ENCODE results near the gene CLEC2A. TPM values are rescaled to one million over a fixed set of nuclear protein-coding genes. Genes with fewer than 3 reads are reported as not detected.

CLEC2A gene
- total and polyA plus RNA-seq, 2 donors = 0.11 TPM; not detected in 1

DNA sequence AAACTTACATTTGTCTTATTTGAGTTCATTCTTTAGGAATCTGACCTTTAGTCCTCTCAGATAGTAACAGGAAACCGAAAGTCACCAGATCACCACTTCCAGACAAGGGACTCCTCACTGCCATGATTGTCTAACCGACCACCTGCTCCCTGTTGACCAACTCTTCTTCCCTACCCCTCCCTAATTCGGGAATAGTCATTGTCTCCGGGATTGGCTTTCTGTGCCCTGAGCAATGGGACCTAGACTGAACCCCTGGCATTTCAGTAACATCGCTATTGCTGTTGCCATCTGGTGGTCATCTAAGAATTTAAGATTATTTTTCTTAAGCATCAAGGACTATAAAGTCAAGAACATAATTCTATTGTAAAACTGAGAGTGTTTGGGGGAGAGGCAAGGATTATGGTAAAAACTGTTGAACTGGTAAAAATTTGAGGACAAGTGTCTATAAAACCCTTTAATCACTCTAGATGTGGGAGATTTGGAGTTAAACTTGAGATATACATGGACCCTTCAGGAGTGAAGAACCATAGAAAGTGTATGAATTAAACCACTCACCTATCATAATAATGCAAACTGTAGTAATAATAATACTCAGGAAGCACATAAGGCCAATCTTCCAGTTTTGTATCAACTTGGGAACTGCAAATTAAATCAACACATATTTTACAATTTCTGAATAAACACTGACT is 6.3 kb downstream of the CLEC2A start:
- WGBS = 18% methylated on average over 5 of the region's 5 CpGs
- Histone ChIP-seq H3K27me3 (ENCODE audit: control insufficient read depth in 2 of 2, insufficient read depth in 1 of 2, low read length in 1 of 2) (no peaks in the 10 kb centered on the region), H3K4me3 (ENCODE audit: low read length in 2 of 2) (no peak overlapping the region)

DNA sequence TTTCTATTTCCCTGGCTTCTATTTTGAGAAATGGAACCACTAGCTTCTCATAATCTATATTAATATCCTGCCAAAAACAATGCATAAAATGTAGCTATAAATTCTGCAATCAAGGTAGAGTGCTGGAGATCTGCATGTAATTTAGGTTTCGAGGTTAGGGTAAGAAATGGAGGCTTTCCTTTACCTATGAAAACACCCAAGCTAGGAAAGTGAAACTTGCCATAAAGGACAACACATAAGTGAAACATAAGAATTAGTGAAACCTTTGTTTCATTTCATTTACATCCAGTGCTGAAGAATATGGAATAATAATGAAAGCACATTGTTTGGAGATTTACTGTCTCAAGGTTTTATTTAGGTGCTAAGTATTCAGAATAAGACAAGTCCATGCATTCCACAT is 9.7 kb downstream of the CLEC2A start:
- no peaks in the 10 kb centered on the region for H3K36me3 ChIP-seq (ENCODE audit: control insufficient read depth in 2 of 2, insufficient read depth in 2 of 2, low read length in 1 of 2)
- H3K27ac ChIP-seq (ENCODE audit: low read depth in 1 of 2, low read length in 1 of 2) = no peak overlapping the region
- DNase-seq (ENCODE audit: low read depth in 6 of 9, low spot score in 9 of 9) = no peak
- no peaks in the 10 kb centered on the region for H3K27me3 ChIP-seq (ENCODE audit: control insufficient read depth in 2 of 2, insufficient read depth in 1 of 2, low read length in 1 of 2)
- WGBS = 97% methylated on average over 1 of the region's 1 CpG
- H3K9me3 ChIP-seq (ENCODE audit: control insufficient read depth in 2 of 2, insufficient read depth in 1 of 2, low read length in 1 of 2) = peaks cover 0 to 4% of the 10 kb centered on the region in 2 donors
- no peak overlapping the region for H3K4me3 ChIP-seq (ENCODE audit: low read length in 2 of 2)
- no peaks in the 10 kb centered on the region for H3K4me1 ChIP-seq (ENCODE audit: control insufficient read depth in 2 of 2, insufficient read depth in 2 of 2, low read length in 2 of 2)

More for the DNA sequence above, 6.3 kb downstream of the CLEC2A start:
- H3K4me1 ChIP-seq (ENCODE audit: control insufficient read depth in 2 of 2, insufficient read depth in 2 of 2, low read length in 2 of 2) = no peaks in the 10 kb centered on the region
- H3K9me3 ChIP-seq (ENCODE audit: control insufficient read depth in 2 of 2, insufficient read depth in 1 of 2, low read length in 1 of 2) = no peaks in the 10 kb centered on the region
- peak in 5 of 9 donors; percentile 16 to 65 (median 40) for DNase-seq (ENCODE audit: low read depth in 6 of 9, low spot score in 9 of 9)
- H3K27ac ChIP-seq (ENCODE audit: low read depth in 1 of 2, low read length in 1 of 2) = no peak overlapping the region
- no peaks in the 10 kb centered on the region for H3K36me3 ChIP-seq (ENCODE audit: control insufficient read depth in 2 of 2, insufficient read depth in 2 of 2, low read length in 1 of 2)

DNA sequence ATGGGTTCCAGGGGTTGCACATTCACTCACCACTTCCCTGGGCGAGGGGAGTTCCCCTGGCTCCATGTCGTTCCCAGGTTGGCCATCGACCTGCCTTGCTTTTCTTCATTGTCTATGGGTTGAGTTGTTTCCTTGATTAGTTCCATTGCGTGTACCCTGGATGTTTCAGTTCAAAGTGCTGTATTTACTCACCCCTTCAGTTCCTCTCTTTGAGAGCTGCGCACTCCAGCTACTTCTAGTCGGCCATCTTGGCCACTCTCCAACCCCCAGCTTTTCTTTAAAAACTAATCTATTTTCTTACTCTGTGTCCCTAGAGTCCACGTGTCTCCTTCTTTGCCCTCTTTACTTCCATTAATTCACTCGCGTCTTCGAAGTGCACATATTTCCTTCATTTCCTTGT is 11.7 kb downstream of the CLEC2A start:
- no peaks in the 10 kb centered on the region for H3K36me3 ChIP-seq (ENCODE audit: control insufficient read depth in 2 of 2, insufficient read depth in 2 of 2, low read length in 1 of 2)
- no peak for DNase-seq (ENCODE audit: low read depth in 6 of 9, low spot score in 9 of 9)
- no peaks in the 10 kb centered on the region for H3K27me3 ChIP-seq (ENCODE audit: control insufficient read depth in 2 of 2, insufficient read depth in 1 of 2, low read length in 1 of 2)
- 96% methylated on average over 10 of the region's 10 CpGs for WGBS
- peaks cover 0 to 4% of the 10 kb centered on the region in 2 donors for H3K9me3 ChIP-seq (ENCODE audit: control insufficient read depth in 2 of 2, insufficient read depth in 1 of 2, low read length in 1 of 2)
- no peak overlapping the region for H3K27ac ChIP-seq (ENCODE audit: low read depth in 1 of 2, low read length in 1 of 2)
- no peak overlapping the region for H3K4me3 ChIP-seq (ENCODE audit: low read length in 2 of 2)
- no peaks in the 10 kb centered on the region for H3K4me1 ChIP-seq (ENCODE audit: control insufficient read depth in 2 of 2, insufficient read depth in 2 of 2, low read length in 2 of 2)

DNA sequence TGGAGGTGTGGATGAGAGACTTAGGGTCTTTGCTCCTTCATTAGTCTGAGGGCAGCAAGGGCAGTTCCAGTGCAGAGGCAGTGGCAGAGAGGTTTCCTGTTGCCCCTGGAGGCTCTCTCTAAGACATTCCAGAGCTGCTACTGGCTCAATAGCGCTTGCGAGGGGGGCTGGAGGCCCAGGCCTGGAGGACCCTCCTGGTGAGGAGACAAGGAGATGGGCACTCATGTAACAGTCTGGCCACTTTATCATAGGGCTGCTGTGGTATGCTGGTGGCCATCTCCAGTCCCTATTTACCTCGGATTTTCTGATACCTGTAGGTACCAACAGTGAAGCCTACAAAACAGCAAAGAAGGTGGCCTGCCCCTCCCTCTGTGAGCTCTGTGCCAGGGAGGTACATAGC is 12.7 kb downstream of the CLEC2A start:
- no peak for DNase-seq (ENCODE audit: low read depth in 6 of 9, low spot score in 9 of 9)
- Histone ChIP-seq H3K27ac (ENCODE audit: low read depth in 1 of 2, low read length in 1 of 2) (no peak overlapping the region), H3K36me3 (ENCODE audit: control insufficient read depth in 2 of 2, insufficient read depth in 2 of 2, low read length in 1 of 2) (no peaks in the 10 kb centered on the region), H3K4me1 (ENCODE audit: control insufficient read depth in 2 of 2, insufficient read depth in 2 of 2, low read length in 2 of 2) (no peaks in the 10 kb centered on the region), H3K4me3 (ENCODE audit: low read length in 2 of 2) (no peak overlapping the region), H3K27me3 (ENCODE audit: control insufficient read depth in 2 of 2, insufficient read depth in 1 of 2, low read length in 1 of 2) (no peaks in the 10 kb centered on the region), H3K9me3 (ENCODE audit: control insufficient read depth in 2 of 2, insufficient read depth in 1 of 2, low read length in 1 of 2) (peaks cover 0 to 4% of the 10 kb centered on the region in 2 donors)
- 95% methylated on average over 3 of the region's 3 CpGs for WGBS

DNA sequence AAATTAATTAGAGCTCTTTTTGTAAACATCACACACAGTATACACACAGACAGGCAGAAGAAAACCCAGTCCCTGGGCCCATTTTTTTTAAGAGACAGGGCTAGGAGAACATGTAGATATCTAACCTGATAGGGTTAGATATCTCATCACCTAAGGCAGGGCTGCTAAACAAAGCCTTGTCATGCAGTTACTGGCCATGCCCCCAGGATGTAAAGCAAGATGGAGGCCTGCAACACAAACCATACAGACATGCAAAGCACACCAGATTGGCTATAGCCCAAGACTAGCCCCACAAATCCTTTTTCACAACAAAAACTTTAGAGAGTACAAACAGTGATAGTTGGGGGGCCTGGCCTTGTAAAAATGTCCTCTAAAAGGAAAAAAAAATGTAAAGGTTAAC is 20.5 kb downstream of the CLEC2A start:
- H3K36me3 ChIP-seq (ENCODE audit: control insufficient read depth in 2 of 2, insufficient read depth in 2 of 2, low read length in 1 of 2) = no peaks in the 10 kb centered on the region
- no peaks in the 10 kb centered on the region for H3K4me1 ChIP-seq (ENCODE audit: control insufficient read depth in 2 of 2, insufficient read depth in 2 of 2, low read length in 2 of 2)
- H3K27me3 ChIP-seq (ENCODE audit: control insufficient read depth in 2 of 2, insufficient read depth in 1 of 2, low read length in 1 of 2) = no peaks in the 10 kb centered on the region
- no peak for DNase-seq (ENCODE audit: low read depth in 6 of 9, low spot score in 9 of 9)
- peaks cover 3 to 16% of the 10 kb centered on the region in 2 donors for H3K9me3 ChIP-seq (ENCODE audit: control insufficient read depth in 2 of 2, insufficient read depth in 1 of 2, low read length in 1 of 2)
- no peak overlapping the region for H3K4me3 ChIP-seq (ENCODE audit: low read length in 2 of 2)
- H3K27ac ChIP-seq (ENCODE audit: low read depth in 1 of 2, low read length in 1 of 2) = no peak overlapping the region

DNA sequence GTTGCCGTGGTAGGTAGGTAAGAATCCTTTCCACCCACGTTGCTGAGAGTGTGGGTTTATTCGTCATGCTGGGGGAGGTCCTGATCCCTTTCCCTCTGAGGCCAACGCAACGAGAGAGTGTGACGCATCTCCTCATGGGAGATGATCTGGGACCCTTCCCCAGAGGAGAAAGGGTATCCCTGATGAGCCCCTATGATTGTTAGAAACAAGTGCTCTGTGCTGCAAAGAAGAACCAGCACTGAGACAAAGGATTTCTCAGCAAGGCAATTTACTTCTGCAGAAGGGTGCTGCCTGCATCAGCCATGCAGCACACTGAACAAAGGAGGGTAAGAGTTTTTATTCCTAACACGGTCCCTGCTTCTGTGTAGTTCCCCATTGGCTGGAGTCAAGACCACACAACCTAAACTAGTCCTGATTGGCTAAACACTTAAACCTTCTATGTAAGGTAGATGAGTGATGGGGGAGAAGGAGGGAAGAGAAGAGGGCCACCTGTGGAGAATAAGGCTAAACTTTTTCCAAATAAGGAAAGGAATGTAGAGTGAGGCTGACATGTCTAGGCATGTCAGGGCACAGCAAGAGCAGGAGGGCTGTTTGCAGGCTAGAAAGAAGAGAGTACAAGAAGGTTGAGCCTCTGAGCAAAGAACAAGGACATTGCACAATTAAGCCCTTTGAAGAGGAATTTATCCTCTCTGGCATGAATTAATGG is 21.3 kb downstream of the CLEC2A start:
- H3K27me3 ChIP-seq (ENCODE audit: control insufficient read depth in 2 of 2, insufficient read depth in 1 of 2, low read length in 1 of 2) = no peaks in the 10 kb centered on the region
- peaks cover 3 to 16% of the 10 kb centered on the region in 2 donors for H3K9me3 ChIP-seq (ENCODE audit: control insufficient read depth in 2 of 2, insufficient read depth in 1 of 2, low read length in 1 of 2)
- no peak for DNase-seq (ENCODE audit: low read depth in 6 of 9, low spot score in 9 of 9)
- H3K4me1 ChIP-seq (ENCODE audit: control insufficient read depth in 2 of 2, insufficient read depth in 2 of 2, low read length in 2 of 2) = no peaks in the 10 kb centered on the region
- 98% methylated on average over 7 of the region's 7 CpGs for WGBS
- no peak overlapping the region for H3K27ac ChIP-seq (ENCODE audit: low read depth in 1 of 2, low read length in 1 of 2)
- H3K4me3 ChIP-seq (ENCODE audit: low read length in 2 of 2) = no peak overlapping the region
- no peaks in the 10 kb centered on the region for H3K36me3 ChIP-seq (ENCODE audit: control insufficient read depth in 2 of 2, insufficient read depth in 2 of 2, low read length in 1 of 2)

DNA sequence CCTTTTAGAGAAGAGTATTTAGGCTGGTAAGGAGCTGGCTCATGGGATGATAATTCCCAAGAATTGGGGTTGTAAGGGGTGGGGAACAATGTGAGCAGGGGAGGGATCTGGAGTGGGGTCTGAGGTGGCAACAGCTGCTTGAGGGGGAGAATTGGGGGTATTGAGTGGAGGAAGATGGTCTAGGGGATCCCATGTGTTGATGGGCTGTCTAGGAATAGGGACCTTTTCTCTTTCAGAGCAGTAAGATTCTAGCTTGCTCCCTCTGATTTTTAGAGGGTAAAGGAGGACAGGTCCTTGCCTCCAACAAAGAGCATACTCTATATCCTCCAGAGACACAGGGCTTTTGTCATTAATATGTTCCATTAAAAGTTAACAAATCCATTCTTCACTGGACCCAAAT is 22.4 kb downstream of the CLEC2A start:
- Histone ChIP-seq H3K4me3 (ENCODE audit: low read length in 2 of 2) (no peak overlapping the region), H3K27me3 (ENCODE audit: control insufficient read depth in 2 of 2, insufficient read depth in 1 of 2, low read length in 1 of 2) (no peaks in the 10 kb centered on the region), H3K4me1 (ENCODE audit: control insufficient read depth in 2 of 2, insufficient read depth in 2 of 2, low read length in 2 of 2) (no peaks in the 10 kb centered on the region), H3K36me3 (ENCODE audit: control insufficient read depth in 2 of 2, insufficient read depth in 2 of 2, low read length in 1 of 2) (no peaks in the 10 kb centered on the region), H3K9me3 (ENCODE audit: control insufficient read depth in 2 of 2, insufficient read depth in 1 of 2, low read length in 1 of 2) (peaks cover 3 to 16% of the 10 kb centered on the region in 2 donors), H3K27ac (ENCODE audit: low read depth in 1 of 2, low read length in 1 of 2) (no peak overlapping the region)
- DNase-seq (ENCODE audit: low read depth in 6 of 9, low spot score in 9 of 9) = no peak

DNA sequence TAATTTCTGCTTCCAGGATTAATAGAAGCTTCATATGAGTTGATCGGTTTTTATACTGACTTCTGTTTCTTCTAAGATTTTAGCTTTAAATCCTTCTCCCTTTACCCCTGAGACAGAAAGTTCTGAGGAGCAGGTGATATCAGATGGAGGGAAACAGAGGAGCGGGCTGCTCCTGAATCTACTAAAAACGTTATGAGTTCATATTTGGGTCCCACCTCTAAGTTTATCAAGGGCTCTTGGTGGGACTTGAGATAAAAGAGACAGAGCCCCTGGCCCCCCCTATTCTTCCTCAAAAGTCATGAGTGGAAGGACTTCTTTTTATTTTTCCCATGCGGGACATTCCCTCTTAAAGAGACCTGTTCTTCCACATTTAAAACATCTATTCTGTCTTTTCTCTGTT is 23.8 kb downstream of the CLEC2A start:
- H3K27ac ChIP-seq (ENCODE audit: low read depth in 1 of 2, low read length in 1 of 2) = no peak overlapping the region
- DNase-seq (ENCODE audit: low read depth in 6 of 9, low spot score in 9 of 9) = no peak
- no peak overlapping the region for H3K4me3 ChIP-seq (ENCODE audit: low read length in 2 of 2)
- peaks cover 3 to 16% of the 10 kb centered on the region in 2 donors for H3K9me3 ChIP-seq (ENCODE audit: control insufficient read depth in 2 of 2, insufficient read depth in 1 of 2, low read length in 1 of 2)
- H3K4me1 ChIP-seq (ENCODE audit: control insufficient read depth in 2 of 2, insufficient read depth in 2 of 2, low read length in 2 of 2) = no peaks in the 10 kb centered on the region
- no peaks in the 10 kb centered on the region for H3K36me3 ChIP-seq (ENCODE audit: control insufficient read depth in 2 of 2, insufficient read depth in 2 of 2, low read length in 1 of 2)
- WGBS = 95% methylated on average over 4 of the region's 4 CpGs
- H3K27me3 ChIP-seq (ENCODE audit: control insufficient read depth in 2 of 2, insufficient read depth in 1 of 2, low read length in 1 of 2) = no peaks in the 10 kb centered on the region

DNA sequence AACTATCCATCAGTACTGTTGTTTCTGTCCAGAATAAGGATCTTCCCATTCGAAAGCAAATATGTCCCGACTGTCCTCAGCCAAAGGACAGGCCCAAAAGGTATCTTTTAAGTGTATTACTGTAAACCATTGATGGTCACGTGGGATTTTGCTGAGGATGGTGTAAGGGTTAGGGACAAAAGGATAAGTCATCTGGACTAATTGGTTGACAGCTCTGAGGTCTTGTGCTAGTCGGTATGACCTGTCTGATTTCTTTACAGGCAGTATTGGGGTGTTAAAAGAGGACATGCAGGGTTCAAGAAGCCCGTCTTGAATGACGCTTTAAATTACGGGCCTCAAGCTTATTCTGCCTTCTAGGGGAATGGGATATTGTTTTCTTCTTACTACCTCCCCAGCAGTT is 24.4 kb downstream of the CLEC2A start:
- WGBS = 99% methylated on average over 7 of the region's 7 CpGs
- no peaks in the 10 kb centered on the region for H3K4me1 ChIP-seq (ENCODE audit: control insufficient read depth in 2 of 2, insufficient read depth in 2 of 2, low read length in 2 of 2)
- peaks cover 3 to 18% of the 10 kb centered on the region in 2 donors for H3K9me3 ChIP-seq (ENCODE audit: control insufficient read depth in 2 of 2, insufficient read depth in 1 of 2, low read length in 1 of 2)
- no peak overlapping the region for H3K4me3 ChIP-seq (ENCODE audit: low read length in 2 of 2)
- no peaks in the 10 kb centered on the region for H3K27me3 ChIP-seq (ENCODE audit: control insufficient read depth in 2 of 2, insufficient read depth in 1 of 2, low read length in 1 of 2)
- no peaks in the 10 kb centered on the region for H3K36me3 ChIP-seq (ENCODE audit: control insufficient read depth in 2 of 2, insufficient read depth in 2 of 2, low read length in 1 of 2)
- no peak for DNase-seq (ENCODE audit: low read depth in 6 of 9, low spot score in 9 of 9)
- H3K27ac ChIP-seq (ENCODE audit: low read depth in 1 of 2, low read length in 1 of 2) = no peak overlapping the region

All from thymus (tissue), 11 donors.